ENCODE data around the gene RHNO1.

RHNO1 gene

GRCh38 chr12:2877047-2877952, at the start of gene RHNO1, which contains the start of gene FOXM1:
Gene RHNO1, plus strand, starts transcription at chr12:2877223. Its CDS starts 8,144 bp downstream, at chr12:2885367.
Gene FOXM1, minus strand, starts transcription at chr12:2877174. Its CDS starts 2,696 bp downstream, at chr12:2874478.
- Histone ChIP-seq H3K4me3 (ENCODE audit: low read length) (peak within 1 kb of the TSS; percentile 98), H3K9me3 (ENCODE audit: control insufficient read depth, low read depth, low read length) (no peaks in the 10 kb centered on the region), H3K9ac (ENCODE audit: low read length) (peak within 1 kb of the TSS; percentile 96), H3K36me3 (ENCODE audit: control insufficient read depth, low read depth, low read length) (peaks cover 25% of the 10 kb centered on the region), H3K27ac (ENCODE audit: low read length) (peak within 1 kb of the TSS; percentile 96), H3K4me1 (ENCODE audit: control insufficient read depth, low read depth, low read length) (peaks cover 9% of the 10 kb centered on the region), H3K27me3 (ENCODE audit: control insufficient read depth, insufficient read depth, low read length) (no peaks in the 10 kb centered on the region)

GRCh38 chr12:2829275-2829674, 47.7 kb upstream of the RHNO1 start:
- peaks cover 21% of the 10 kb centered on the region for H3K36me3 ChIP-seq (ENCODE audit: control insufficient read depth, low read depth, low read length)
- H3K27me3 ChIP-seq (ENCODE audit: control insufficient read depth, insufficient read depth, low read length): no peaks in the 10 kb centered on the region
- H3K4me3 ChIP-seq (ENCODE audit: low read length): no peak overlapping the region
- H3K9me3 ChIP-seq (ENCODE audit: control insufficient read depth, low read depth, low read length): no peaks in the 10 kb centered on the region
- no peak overlapping the region for H3K27ac ChIP-seq (ENCODE audit: low read length)
- H3K9ac ChIP-seq (ENCODE audit: low read length): no peak overlapping the region
- H3K4me1 ChIP-seq (ENCODE audit: control insufficient read depth, low read depth, low read length): peaks cover 18% of the 10 kb centered on the region

- Histone ChIP-seq H3K9ac (ENCODE audit: low read length) (no peak overlapping the region), H3K36me3 (ENCODE audit: control insufficient read depth, low read depth, low read length) (peaks cover 7% of the 10 kb centered on the region), H3K4me1 (ENCODE audit: control insufficient read depth, low read depth, low read length) (peaks cover 10% of the 10 kb centered on the region), H3K4me3 (ENCODE audit: low read length) (no peak overlapping the region), H3K27ac (ENCODE audit: low read length) (no peak overlapping the region), H3K9me3 (ENCODE audit: control insufficient read depth, low read depth, low read length) (no peaks in the 10 kb centered on the region), H3K27me3 (ENCODE audit: control insufficient read depth, insufficient read depth, low read length) (no peaks in the 10 kb centered on the region)
Observed at GRCh38 chr12:2832550-2833127, 44.4 kb upstream of the RHNO1 start.

- H3K9ac ChIP-seq (ENCODE audit: low read length): no peak overlapping the region
- H3K36me3 ChIP-seq (ENCODE audit: control insufficient read depth, low read depth, low read length): no peaks in the 10 kb centered on the region
- peaks cover 10% of the 10 kb centered on the region for H3K4me1 ChIP-seq (ENCODE audit: control insufficient read depth, low read depth, low read length)
- no peak overlapping the region for H3K27ac ChIP-seq (ENCODE audit: low read length)
- no peak overlapping the region for H3K4me3 ChIP-seq (ENCODE audit: low read length)
- H3K9me3 ChIP-seq (ENCODE audit: control insufficient read depth, low read depth, low read length): no peaks in the 10 kb centered on the region
- no peaks in the 10 kb centered on the region for H3K27me3 ChIP-seq (ENCODE audit: control insufficient read depth, insufficient read depth, low read length)
Observed at GRCh38 chr12:2833327-2833726, 43.7 kb upstream of the RHNO1 start.

GRCh38 chr12:2833810-2834209, 43.2 kb upstream of the RHNO1 start:
- Histone ChIP-seq H3K27ac (ENCODE audit: low read length) (no peak overlapping the region), H3K4me1 (ENCODE audit: control insufficient read depth, low read depth, low read length) (peaks cover 10% of the 10 kb centered on the region), H3K9ac (ENCODE audit: low read length) (no peak overlapping the region), H3K27me3 (ENCODE audit: control insufficient read depth, insufficient read depth, low read length) (no peaks in the 10 kb centered on the region), H3K36me3 (ENCODE audit: control insufficient read depth, low read depth, low read length) (no peaks in the 10 kb centered on the region), H3K9me3 (ENCODE audit: control insufficient read depth, low read depth, low read length) (no peaks in the 10 kb centered on the region), H3K4me3 (ENCODE audit: low read length) (no peak overlapping the region)

- H3K4me1 ChIP-seq (ENCODE audit: control insufficient read depth, low read depth, low read length): peaks cover 10% of the 10 kb centered on the region
- H3K9ac ChIP-seq (ENCODE audit: low read length): no peak within 1 kb of the TSS
- H3K27me3 ChIP-seq (ENCODE audit: control insufficient read depth, insufficient read depth, low read length): no peaks in the 10 kb centered on the region
- H3K4me3 ChIP-seq (ENCODE audit: low read length): peak within 1 kb of the TSS; percentile 11
- H3K9me3 ChIP-seq (ENCODE audit: control insufficient read depth, low read depth, low read length): no peaks in the 10 kb centered on the region
- H3K36me3 ChIP-seq (ENCODE audit: control insufficient read depth, low read depth, low read length): no peaks in the 10 kb centered on the region
- no peak within 1 kb of the TSS for H3K27ac ChIP-seq (ENCODE audit: low read length)
Observed at GRCh38 chr12:2834581-2835491, 42.2 kb upstream of the RHNO1 start, which contains the start of gene NRIP2. Gene NRIP2, minus strand, starts transcription at chr12:2835035. Its CDS starts 52 bp downstream, at chr12:2834983.

GRCh38 chr12:2835691-2836403, 41.2 kb upstream of the RHNO1 start:
- no peaks in the 10 kb centered on the region for H3K9me3 ChIP-seq (ENCODE audit: control insufficient read depth, low read depth, low read length)
- no peaks in the 10 kb centered on the region for H3K27me3 ChIP-seq (ENCODE audit: control insufficient read depth, insufficient read depth, low read length)
- peaks cover 10% of the 10 kb centered on the region for H3K4me1 ChIP-seq (ENCODE audit: control insufficient read depth, low read depth, low read length)
- no peak overlapping the region for H3K27ac ChIP-seq (ENCODE audit: low read length)
- no peak overlapping the region for H3K9ac ChIP-seq (ENCODE audit: low read length)
- H3K4me3 ChIP-seq (ENCODE audit: low read length): no peak overlapping the region
- H3K36me3 ChIP-seq (ENCODE audit: control insufficient read depth, low read depth, low read length): no peaks in the 10 kb centered on the region

- H3K27ac ChIP-seq (ENCODE audit: low read length): no peak overlapping the region
- no peak overlapping the region for H3K9ac ChIP-seq (ENCODE audit: low read length)
- H3K27me3 ChIP-seq (ENCODE audit: control insufficient read depth, insufficient read depth, low read length): no peaks in the 10 kb centered on the region
- H3K4me3 ChIP-seq (ENCODE audit: low read length): no peak overlapping the region
- H3K4me1 ChIP-seq (ENCODE audit: control insufficient read depth, low read depth, low read length): peaks cover 10% of the 10 kb centered on the region
- no peaks in the 10 kb centered on the region for H3K9me3 ChIP-seq (ENCODE audit: control insufficient read depth, low read depth, low read length)
- no peaks in the 10 kb centered on the region for H3K36me3 ChIP-seq (ENCODE audit: control insufficient read depth, low read depth, low read length)
Observed at GRCh38 chr12:2836574-2836973, 40.4 kb upstream of the RHNO1 start.

GRCh38 chr12:2841056-2841650, 35.9 kb upstream of the RHNO1 start:
- H3K9me3 ChIP-seq (ENCODE audit: control insufficient read depth, low read depth, low read length): no peaks in the 10 kb centered on the region
- no peaks in the 10 kb centered on the region for H3K36me3 ChIP-seq (ENCODE audit: control insufficient read depth, low read depth, low read length)
- no peak overlapping the region for H3K27ac ChIP-seq (ENCODE audit: low read length)

GRCh38 chr12:2842948-2843347, 34.1 kb upstream of the RHNO1 start:
- Histone ChIP-seq H3K4me1 (ENCODE audit: control insufficient read depth, low read depth, low read length) (no peaks in the 10 kb centered on the region), H3K9me3 (ENCODE audit: control insufficient read depth, low read depth, low read length) (no peaks in the 10 kb centered on the region), H3K27me3 (ENCODE audit: control insufficient read depth, insufficient read depth, low read length) (no peaks in the 10 kb centered on the region), H3K36me3 (ENCODE audit: control insufficient read depth, low read depth, low read length) (no peaks in the 10 kb centered on the region), H3K27ac (ENCODE audit: low read length) (no peak overlapping the region), H3K4me3 (ENCODE audit: low read length) (no peak overlapping the region), H3K9ac (ENCODE audit: low read length) (no peak overlapping the region)

More at GRCh38 chr12:2841056-2841650, 35.9 kb upstream of the RHNO1 start:
- Histone ChIP-seq H3K4me1 (ENCODE audit: control insufficient read depth, low read depth, low read length) (no peaks in the 10 kb centered on the region), H3K27me3 (ENCODE audit: control insufficient read depth, insufficient read depth, low read length) (no peaks in the 10 kb centered on the region), H3K4me3 (ENCODE audit: low read length) (no peak overlapping the region), H3K9ac (ENCODE audit: low read length) (no peak overlapping the region)
